Measurements from ENCODE around the gene VAMP7. TPM values are rescaled to one million over a fixed set of nuclear protein-coding genes. Genes with fewer than 3 reads are reported as not detected.

Gene VAMP7, protein sequence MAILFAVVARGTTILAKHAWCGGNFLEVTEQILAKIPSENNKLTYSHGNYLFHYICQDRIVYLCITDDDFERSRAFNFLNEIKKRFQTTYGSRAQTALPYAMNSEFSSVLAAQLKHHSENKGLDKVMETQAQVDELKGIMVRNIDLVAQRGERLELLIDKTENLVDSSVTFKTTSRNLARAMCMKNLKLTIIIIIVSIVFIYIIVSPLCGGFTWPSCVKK
- total RNA-seq, result 33.9 and 37.2 TPM in 2 replicates

GRCh38 chrX:155881158-155881993 lies at the start of gene VAMP7:
Gene VAMP7, plus strand, starts transcription at chrX:155881345. Its CDS starts 8,122 bp downstream, at chrX:155889467.

Other genes starting within 250 kb of the VAMP7 start
- 0.16 TPM in 1 of 2 replicates, not detected in the other for gene IL9R, start 116.4 kb downstream of the VAMP7 start, total RNA-seq

Data from epithelial cell of alveolus of lung (primary cell).